Measurements from ENCODE around the gene TBC1D17. TPM values are rescaled to one million over a fixed set of nuclear protein-coding genes. Genes with fewer than 3 reads are reported as not detected.
A peak's percentile ranks its signal among the peaks of the same experiment; 100 is the strongest.

TBC1D17 gene
- total RNA-seq, 2 experiments from 2014 or later, result 26.2 to 39.3 TPM

- Mint-ChIP-seq H3K9me3 (ENCODE audit: low read depth) (no peaks in the 10 kb centered on the region), H3K27ac (no peak overlapping the region), H3K36me3 (peaks cover 21% of the 10 kb centered on the region), H3K4me1 (no peaks in the 10 kb centered on the region), H3K27me3 (no peaks in the 10 kb centered on the region), H3K4me3 (no peak overlapping the region)
- no peak for DNase-seq
- no peak for ATAC-seq
- CTCF ChIA-PET, result no interaction called here
These were observed 37.2 kb upstream of the TBC1D17 start for GRCh38 chr19:49840321-49840720.

- Mint-ChIP-seq H3K36me3 (peaks cover 21% of the 10 kb centered on the region), H3K9me3 (ENCODE audit: low read depth) (no peaks in the 10 kb centered on the region), H3K27ac (no peak overlapping the region), H3K27me3 (no peaks in the 10 kb centered on the region), H3K4me1 (no peaks in the 10 kb centered on the region), H3K4me3 (no peak overlapping the region)
- DNase-seq, result no peak
- ATAC-seq, result no peak
- CTCF ChIA-PET, result no interaction called here
These were observed 36.7 kb upstream of the TBC1D17 start for GRCh38 chr19:49840736-49841249.

GRCh38 chr19:49843265-49843664 is 34.2 kb upstream of the TBC1D17 start:
- DNase-seq (no peak), ATAC-seq (no peak)
- no peaks in the 10 kb centered on the region for H3K9me3 Mint-ChIP-seq (ENCODE audit: low read depth)
- H3K27ac Mint-ChIP-seq, result no peak overlapping the region
- CTCF ChIA-PET, result no interaction called here
- no peak overlapping the region for H3K4me3 Mint-ChIP-seq
- H3K27me3 Mint-ChIP-seq, result peaks cover 13% of the 10 kb centered on the region
- peaks cover 13% of the 10 kb centered on the region for H3K36me3 Mint-ChIP-seq
- peaks cover 9% of the 10 kb centered on the region for H3K4me1 Mint-ChIP-seq

- no peak for ATAC-seq
- peaks cover 4% of the 10 kb centered on the region for H3K36me3 Mint-ChIP-seq
- no peak overlapping the region for H3K27ac Mint-ChIP-seq
- H3K9me3 Mint-ChIP-seq (ENCODE audit: low read depth), result peaks cover 2% of the 10 kb centered on the region
- CTCF ChIA-PET, result no interaction called here
- peaks cover 13% of the 10 kb centered on the region for H3K27me3 Mint-ChIP-seq
- H3K4me3 Mint-ChIP-seq, result no peak overlapping the region
- H3K4me1 Mint-ChIP-seq, result peaks cover 20% of the 10 kb centered on the region
- DNase-seq, result no peak
These were observed 33.1 kb upstream of the TBC1D17 start for GRCh38 chr19:49844138-49845095.

GRCh38 chr19:49845414-49845813 is 32.1 kb upstream of the TBC1D17 start:
- Mint-ChIP-seq H3K27me3 (peaks cover 13% of the 10 kb centered on the region), H3K27ac (no peak overlapping the region), H3K36me3 (peaks cover 3% of the 10 kb centered on the region), H3K4me3 (no peak overlapping the region), H3K4me1 (peaks cover 28% of the 10 kb centered on the region), H3K9me3 (ENCODE audit: low read depth) (peaks cover 2% of the 10 kb centered on the region)
- DNase-seq (no peak), ATAC-seq (no peak)
- CTCF ChIA-PET, result no interaction called here

GRCh38 chr19:49846408-49846807 is 31.1 kb upstream of the TBC1D17 start:
- H3K36me3 Mint-ChIP-seq, result peaks cover 1% of the 10 kb centered on the region
- H3K27ac Mint-ChIP-seq, result no peak overlapping the region
- ATAC-seq, result no peak
- peaks cover 2% of the 10 kb centered on the region for H3K9me3 Mint-ChIP-seq (ENCODE audit: low read depth)
- CTCF ChIA-PET, result no interaction called here
- H3K27me3 Mint-ChIP-seq, result peaks cover 13% of the 10 kb centered on the region
- peaks cover 28% of the 10 kb centered on the region for H3K4me1 Mint-ChIP-seq
- no peak for DNase-seq
- no peak overlapping the region for H3K4me3 Mint-ChIP-seq

- Mint-ChIP-seq H3K9me3 (ENCODE audit: low read depth) (peaks cover 2% of the 10 kb centered on the region), H3K36me3 (peaks cover 1% of the 10 kb centered on the region), H3K27me3 (peaks cover 21% of the 10 kb centered on the region), H3K4me1 (peaks cover 39% of the 10 kb centered on the region), H3K4me3 (no peak overlapping the region), H3K27ac (peak overlapping the region; percentile 38)
- DNase-seq (no peak), ATAC-seq (peak; percentile 24)
- CTCF ChIA-PET, result interaction anchor here (0.7 to 3.4 kb wide), 6 partner anchors 21 to 167 kb away, joined by 4 to 14 read pairs (median 5); partner anchors contain the start of genes FUZ and MED25
These were observed 29.5 kb upstream of the TBC1D17 start for GRCh38 chr19:49847731-49848696.

- H3K27ac Mint-ChIP-seq, result peak overlapping the region; percentile 70
- H3K9me3 Mint-ChIP-seq (ENCODE audit: low read depth), result peaks cover 2% of the 10 kb centered on the region
- peaks cover 1% of the 10 kb centered on the region for H3K36me3 Mint-ChIP-seq
- H3K4me3 Mint-ChIP-seq, result peak overlapping the region; percentile 43
- no peak for DNase-seq
- CTCF ChIA-PET, result interaction anchor here (0.7 to 3.4 kb wide), 5 partner anchors 21 to 132 kb away, joined by 4 to 14 read pairs (median 6); partner anchors contain the start of genes FUZ and MED25
- peaks cover 42% of the 10 kb centered on the region for H3K4me1 Mint-ChIP-seq
- no peak for ATAC-seq
- peaks cover 21% of the 10 kb centered on the region for H3K27me3 Mint-ChIP-seq
These were observed 28.6 kb upstream of the TBC1D17 start for GRCh38 chr19:49848938-49849337.

- Mint-ChIP-seq H3K4me3 (peak overlapping the region; percentile 85), H3K36me3 (peaks cover 1% of the 10 kb centered on the region)
- no peak for ATAC-seq
These were observed 27.9 kb upstream of the TBC1D17 start for GRCh38 chr19:49849433-49850220.

GRCh38 chr19:49850221-49850486 is 27.3 kb upstream of the TBC1D17 start:
- Mint-ChIP-seq H3K4me1 (peaks cover 42% of the 10 kb centered on the region), H3K27ac (peak overlapping the region; percentile 61), H3K36me3 (peaks cover 1% of the 10 kb centered on the region), H3K27me3 (peaks cover 21% of the 10 kb centered on the region), H3K9me3 (ENCODE audit: low read depth) (peaks cover 2% of the 10 kb centered on the region), H3K4me3 (peak overlapping the region; percentile 85)
- ATAC-seq, result no peak
- DNase-seq, result no peak
- CTCF ChIA-PET, result interaction anchor here (0.6 to 3.4 kb wide), 7 partner anchors 10 to 789 kb away, joined by 3 to 14 read pairs (median 4); partner anchors contain the start of gene FUZ

More at GRCh38 chr19:49849433-49850220, 27.9 kb upstream of the TBC1D17 start:
- no peak for DNase-seq
- H3K27me3 Mint-ChIP-seq, result peaks cover 21% of the 10 kb centered on the region
- CTCF ChIA-PET, result interaction anchor here (0.6 to 3.4 kb wide), 5 partner anchors 11 to 789 kb away, joined by 3 to 14 read pairs (median 4); partner anchors contain the start of gene FUZ
- peaks cover 2% of the 10 kb centered on the region for H3K9me3 Mint-ChIP-seq (ENCODE audit: low read depth)
- H3K4me1 Mint-ChIP-seq, result peaks cover 42% of the 10 kb centered on the region
- peak overlapping the region; percentile 61 for H3K27ac Mint-ChIP-seq

GRCh38 chr19:49850487-49851342 is 26.8 kb upstream of the TBC1D17 start, which contains the start of gene PTOV1:
Gene PTOV1 (plus strand): TSS chr19:49851159.
- peaks cover 1% of the 10 kb centered on the region for H3K36me3 Mint-ChIP-seq
- H3K9me3 Mint-ChIP-seq (ENCODE audit: low read depth), result peaks cover 2% of the 10 kb centered on the region
- peaks cover 21% of the 10 kb centered on the region for H3K27me3 Mint-ChIP-seq
- CTCF ChIA-PET, result interaction anchor here (0.9 to 3.4 kb wide), 7 partner anchors 10 to 285 kb away, joined by 3 to 14 read pairs (median 4); partner anchors contain the start of gene FUZ
- DNase-seq (peak; percentile 92), ATAC-seq (peak; percentile 89)
- H3K4me3 Mint-ChIP-seq, result peak within 1 kb of the TSS; percentile 85
- peak within 1 kb of the TSS; percentile 96 for H3K27ac Mint-ChIP-seq
- H3K4me1 Mint-ChIP-seq, result peaks cover 42% of the 10 kb centered on the region
